Stimulated activated CD4-positive, alpha-beta T cell treated with anti-CD3 and anti-CD28 coated beads, TNF-alpha, amount 100 ng/mL, for 1 hour (primary cell): Measurements from ENCODE around the gene PALM2AKAP2.

Experiments used
- DNase-seq, 3 donors: peaks; one replicate each; pipeline ENCODE4 v3.0.0-alpha.2; 2020; ENCODE audit warnings: low read depth in 3 of 3, low spot score in 1 of 3

PALM2AKAP2 gene

GRCh38 chr9:109779711-109780452 lies at the start of gene PALM2AKAP2:
Gene PALM2AKAP2, plus strand, starts transcription at chr9:109780198. Its CDS starts 291 bp downstream, at chr9:109780489.
- DNase-seq: no peak

GRCh38 chr9:109730228-109730627 lies 49.8 kb upstream of the PALM2AKAP2 start:
- no peak for DNase-seq

DNA sequence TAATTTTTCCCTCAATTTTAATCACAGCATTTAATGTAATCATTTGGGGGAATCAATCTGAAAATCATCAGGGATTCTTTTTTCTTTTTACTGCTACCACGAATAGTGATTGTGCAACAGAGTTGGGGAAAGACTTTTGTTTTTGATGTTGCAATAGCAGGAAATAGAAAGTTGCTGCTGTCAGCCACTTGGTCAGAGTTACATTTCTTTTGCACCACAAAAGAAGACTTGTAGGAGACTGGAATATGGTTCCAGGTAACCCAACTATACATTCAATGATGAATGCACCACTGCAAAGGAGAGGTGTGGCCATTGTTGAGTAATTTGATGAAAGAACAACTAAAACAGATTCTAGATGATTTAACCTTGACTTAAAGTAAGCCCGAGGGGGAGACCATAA lies 46.3 kb upstream of the PALM2AKAP2 start:
- DNase-seq: no peak

- DNase-seq: no peak
These were observed 45.2 kb upstream of the PALM2AKAP2 start for GRCh38 chr9:109734814-109735213.

- DNase-seq: no peak
These were observed 44.2 kb upstream of the PALM2AKAP2 start for GRCh38 chr9:109735801-109736200.

- no peak for DNase-seq
These were observed 42.7 kb upstream of the PALM2AKAP2 start for GRCh38 chr9:109737295-109737694.

- DNase-seq: no peak
These were observed 40.2 kb upstream of the PALM2AKAP2 start for GRCh38 chr9:109739760-109740159.

GRCh38 chr9:109742776-109743348 lies 37.1 kb upstream of the PALM2AKAP2 start:
- DNase-seq: no peak

DNA sequence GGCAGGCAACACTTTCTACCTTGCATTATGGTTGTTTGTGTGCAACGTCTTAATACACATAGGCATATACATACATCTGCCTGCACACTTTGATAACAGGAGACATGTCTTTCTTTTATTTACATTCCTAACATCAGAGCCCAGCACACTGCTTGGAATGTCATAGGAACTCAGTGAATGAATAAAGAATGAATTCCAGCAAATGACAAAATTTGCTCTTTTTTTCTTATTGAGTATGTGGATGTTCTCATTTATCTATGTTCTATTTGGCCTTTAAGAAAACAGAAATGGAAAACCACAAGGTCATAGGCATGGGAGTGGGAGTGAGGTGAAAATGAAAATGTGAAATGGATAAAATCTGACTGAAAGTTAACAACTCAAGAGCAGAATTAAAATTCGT lies 36.3 kb upstream of the PALM2AKAP2 start:
- no peak for DNase-seq

GRCh38 chr9:109745335-109746283 lies 34.4 kb upstream of the PALM2AKAP2 start:
- no peak for DNase-seq

DNA sequence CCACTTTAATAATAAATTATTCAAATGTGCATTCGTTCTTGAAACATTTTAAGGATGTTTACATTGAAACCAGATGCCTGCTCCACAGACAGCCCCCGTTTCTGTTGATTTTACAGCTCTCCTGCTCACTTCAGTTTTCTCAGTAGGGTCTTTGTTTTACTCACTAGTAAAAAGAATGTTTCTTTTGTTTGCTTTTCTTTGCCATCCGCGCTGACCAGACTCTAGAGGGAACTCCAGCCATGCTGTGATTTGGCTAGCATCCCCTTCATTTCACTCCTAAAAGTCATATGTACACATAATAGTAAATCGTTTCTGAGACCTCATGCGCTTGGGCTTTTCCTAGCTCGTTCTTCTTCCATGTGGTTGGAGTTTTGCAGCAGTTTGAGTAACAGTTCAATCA lies 28.7 kb upstream of the PALM2AKAP2 start:
- DNase-seq: no peak

GRCh38 chr9:109753308-109753707 lies 26.7 kb upstream of the PALM2AKAP2 start:
- no peak for DNase-seq

DNA sequence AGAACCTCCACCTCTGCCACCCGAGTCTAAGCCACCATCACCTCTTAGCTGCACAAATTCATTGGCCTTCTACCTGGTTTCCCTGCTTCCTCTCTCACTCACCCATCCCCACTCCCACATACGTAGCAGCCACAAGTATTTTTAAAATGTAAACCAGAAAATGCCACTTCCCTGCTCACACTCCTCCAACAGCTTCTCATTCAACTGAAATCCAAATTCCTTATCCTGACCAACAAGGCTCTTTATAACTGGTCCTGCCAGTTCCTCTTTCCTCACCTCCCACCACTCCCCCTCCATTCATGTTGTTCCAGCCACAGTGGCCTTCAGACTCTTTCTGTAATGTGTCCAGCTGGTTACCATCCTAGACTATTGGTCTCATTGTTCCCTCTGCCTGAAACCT lies 25.0 kb upstream of the PALM2AKAP2 start:
- no peak for DNase-seq

- DNase-seq: no peak
These were observed 20.4 kb upstream of the PALM2AKAP2 start for GRCh38 chr9:109759589-109759988.

DNA sequence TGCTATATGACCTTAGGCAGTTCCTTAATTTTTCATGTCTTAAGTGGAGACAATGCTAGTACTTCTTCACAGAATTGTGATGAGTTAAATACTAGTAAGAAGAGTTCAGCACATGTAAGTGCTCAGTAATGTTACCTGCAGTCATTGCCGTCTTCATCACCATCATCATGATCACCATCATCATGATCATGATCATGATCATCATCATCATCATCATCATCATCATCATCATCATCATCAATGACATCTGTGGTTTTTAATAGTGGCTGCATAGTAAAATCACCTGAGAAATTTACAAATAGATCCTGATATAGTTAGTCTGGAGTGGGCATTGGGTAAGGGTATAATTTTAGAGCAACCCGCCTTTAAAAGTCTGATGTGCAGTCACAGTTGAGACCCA lies 14.7 kb upstream of the PALM2AKAP2 start:
- no peak for DNase-seq

- DNase-seq: no peak
These were observed 14.2 kb upstream of the PALM2AKAP2 start for GRCh38 chr9:109765830-109766229.

DNA sequence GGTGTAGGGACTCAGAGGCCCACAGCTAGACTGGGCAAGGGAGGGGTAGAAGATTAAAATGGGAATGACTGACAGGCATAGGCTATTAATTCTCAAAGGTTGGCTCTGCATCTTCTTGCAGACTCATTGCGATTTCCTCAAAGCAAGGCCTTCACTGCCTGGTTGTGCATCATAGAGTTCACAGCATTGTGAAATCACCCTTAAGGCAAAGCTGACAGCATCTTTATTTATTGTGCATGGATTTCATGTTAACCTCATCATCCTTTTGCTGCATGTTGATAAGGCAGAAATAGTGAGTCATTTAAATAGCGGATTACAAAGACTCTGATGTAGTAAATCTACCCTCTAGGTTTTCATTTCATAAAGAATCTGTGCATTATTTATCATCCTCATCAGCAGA lies 13.6 kb upstream of the PALM2AKAP2 start:
- no peak for DNase-seq

DNA sequence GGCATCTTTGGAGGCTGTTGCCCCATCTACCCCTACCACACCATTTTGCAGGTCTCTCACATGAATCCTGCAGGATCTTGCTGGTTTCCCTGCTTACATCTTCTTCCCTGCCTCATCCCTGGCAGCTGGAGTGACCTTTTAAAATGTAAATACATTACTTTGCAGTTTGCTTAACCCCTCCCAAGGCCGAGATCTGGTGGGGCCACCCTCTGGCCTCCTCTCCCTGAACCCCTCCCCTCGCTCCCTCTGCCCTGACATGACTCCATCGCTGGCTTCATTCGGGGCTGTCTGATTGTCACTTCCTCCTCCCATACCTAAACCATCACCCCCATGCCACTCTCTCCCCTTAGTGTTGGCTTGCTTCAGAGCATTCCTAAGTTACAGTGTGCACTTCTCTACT lies 12.6 kb upstream of the PALM2AKAP2 start:
- no peak for DNase-seq

GRCh38 chr9:109767814-109768213 lies 12.2 kb upstream of the PALM2AKAP2 start:
- DNase-seq: no peak

- no peak for DNase-seq
These were observed 10.7 kb upstream of the PALM2AKAP2 start for GRCh38 chr9:109769250-109769649.

DNA sequence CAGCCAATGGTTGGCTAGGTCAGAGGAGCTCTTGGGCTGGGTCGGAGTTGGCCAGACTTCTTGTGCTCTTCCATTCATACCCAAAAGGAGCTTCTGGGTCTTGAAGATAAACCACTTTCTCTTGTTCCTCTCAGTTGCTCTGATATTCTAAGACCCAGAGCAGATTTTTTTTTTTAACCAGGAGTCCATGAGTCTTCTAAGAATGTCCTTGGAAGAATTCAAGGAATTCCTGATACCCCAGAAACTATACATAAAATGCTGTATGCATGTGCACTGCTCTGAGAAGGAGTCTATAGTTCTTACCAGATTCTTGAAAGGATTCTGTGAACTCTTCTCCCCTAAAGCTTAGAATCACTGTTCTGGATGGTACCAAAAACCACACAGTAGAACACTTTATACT lies 9.9 kb upstream of the PALM2AKAP2 start:
- no peak for DNase-seq

GRCh38 chr9:109771087-109771486 lies 8.9 kb upstream of the PALM2AKAP2 start:
- no peak for DNase-seq
